Medulla oblongata (tissue), 1 donor: ENCODE data around the gene MEI1.
"Not testable (repeated sequence)": the region's sequence is repeated elsewhere in the genome, so short reads cannot be mapped to it uniquely, and the experiment has no call there.

Experiments
- DNase-seq: peaks from one replicate; pipeline ENCODE4 v3.0.0-alpha.2; 2015; ENCODE audit errors: extremely low spot score

MEI1 gene, protein sequence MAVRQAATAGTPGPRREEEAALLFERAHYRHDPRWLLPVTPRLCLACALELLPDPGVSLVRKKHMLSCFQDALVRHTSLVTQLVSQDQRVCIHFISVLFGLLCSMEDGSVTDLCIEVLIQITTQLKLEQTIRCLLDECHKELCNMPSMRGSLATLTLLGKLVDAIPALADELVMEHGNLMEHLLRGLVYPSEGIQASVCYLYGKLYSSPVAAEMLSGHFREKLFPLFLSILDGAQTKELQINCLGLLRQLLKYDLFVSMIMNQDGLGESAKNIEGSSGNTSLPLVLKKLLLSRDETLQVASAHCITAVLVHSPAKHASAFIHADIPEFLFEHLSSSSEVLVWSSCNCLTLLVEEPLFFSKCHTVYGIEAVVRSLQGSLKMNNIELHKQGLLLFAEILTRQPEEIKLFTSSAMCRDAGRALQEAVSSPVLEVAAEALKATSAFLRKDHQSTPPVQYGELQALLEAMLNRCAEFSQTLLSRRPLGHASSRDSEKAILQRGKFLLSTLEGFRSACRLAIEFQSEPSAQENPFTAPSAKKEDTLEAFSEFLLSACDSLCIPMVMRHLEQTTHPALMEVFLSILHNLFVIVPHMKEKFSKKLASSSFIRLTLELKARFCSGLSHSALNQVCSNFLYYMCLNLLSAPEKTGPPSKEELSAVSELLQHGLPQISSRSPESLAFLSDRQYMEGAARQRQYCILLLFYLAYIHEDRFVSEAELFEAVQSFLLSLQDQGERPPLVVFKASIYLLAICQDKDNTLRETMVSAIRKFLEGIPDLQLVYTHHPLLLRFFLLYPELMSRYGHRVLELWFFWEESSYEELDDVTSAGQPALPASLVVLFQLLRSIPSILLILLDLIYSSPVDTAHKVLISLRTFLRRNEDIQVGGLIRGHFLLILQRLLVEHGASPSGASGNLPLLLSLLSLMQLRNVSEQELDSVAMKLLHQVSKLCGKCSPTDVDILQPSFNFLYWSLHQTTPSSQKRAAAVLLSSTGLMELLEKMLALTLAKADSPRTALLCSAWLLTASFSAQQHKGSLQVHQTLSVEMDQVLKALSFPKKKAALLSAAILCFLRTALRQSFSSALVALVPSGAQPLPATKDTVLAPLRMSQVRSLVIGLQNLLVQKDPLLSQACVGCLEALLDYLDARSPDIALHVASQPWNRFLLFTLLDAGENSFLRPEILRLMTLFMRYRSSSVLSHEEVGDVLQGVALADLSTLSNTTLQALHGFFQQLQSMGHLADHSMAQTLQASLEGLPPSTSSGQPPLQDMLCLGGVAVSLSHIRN

DNA sequence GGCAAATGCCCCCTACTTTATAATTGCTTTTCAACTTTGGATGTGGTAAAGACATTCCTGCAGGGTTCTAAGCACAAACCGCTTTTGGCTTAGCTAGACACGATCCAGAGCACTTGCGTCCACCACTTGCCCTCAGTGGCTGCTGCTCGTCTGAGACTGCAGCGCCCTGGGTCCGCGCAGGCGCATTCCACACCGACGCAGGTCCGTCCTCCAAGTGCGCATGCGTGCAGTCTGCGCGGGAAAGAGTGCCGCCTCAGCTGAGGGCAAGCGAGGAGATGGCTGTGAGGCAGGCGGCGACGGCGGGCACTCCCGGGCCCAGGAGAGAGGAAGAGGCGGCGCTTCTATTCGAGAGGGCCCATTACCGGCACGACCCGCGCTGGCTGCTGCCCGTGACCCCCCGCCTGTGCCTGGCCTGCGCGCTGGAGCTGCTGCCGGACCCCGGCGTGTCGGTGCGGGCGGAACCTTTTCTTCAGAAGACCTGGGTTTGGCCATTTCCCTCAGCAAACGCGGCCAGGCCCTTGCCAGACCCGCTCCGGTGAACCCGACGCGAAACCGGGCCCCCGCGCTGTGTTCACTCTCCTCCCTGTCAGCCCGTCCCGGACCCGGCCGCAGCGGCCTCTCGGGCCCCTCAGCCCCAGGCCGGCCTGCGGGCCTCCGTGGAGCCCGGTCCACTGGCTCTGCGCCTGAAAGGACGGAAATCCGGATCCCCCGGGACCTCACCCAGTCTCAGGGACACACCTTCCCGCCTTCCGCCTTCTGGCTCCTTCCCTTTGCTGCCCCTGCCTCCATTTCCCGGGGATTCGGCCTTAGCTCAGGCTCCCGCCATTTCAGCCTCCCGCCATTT, at the start of gene MEI1:
Gene MEI1 (plus strand): TSS at position 240 of the 844 bp plus-strand sequence. CDS start 36 bp downstream, at position 276.
- peak; percentile 90 for DNase-seq

DNA sequence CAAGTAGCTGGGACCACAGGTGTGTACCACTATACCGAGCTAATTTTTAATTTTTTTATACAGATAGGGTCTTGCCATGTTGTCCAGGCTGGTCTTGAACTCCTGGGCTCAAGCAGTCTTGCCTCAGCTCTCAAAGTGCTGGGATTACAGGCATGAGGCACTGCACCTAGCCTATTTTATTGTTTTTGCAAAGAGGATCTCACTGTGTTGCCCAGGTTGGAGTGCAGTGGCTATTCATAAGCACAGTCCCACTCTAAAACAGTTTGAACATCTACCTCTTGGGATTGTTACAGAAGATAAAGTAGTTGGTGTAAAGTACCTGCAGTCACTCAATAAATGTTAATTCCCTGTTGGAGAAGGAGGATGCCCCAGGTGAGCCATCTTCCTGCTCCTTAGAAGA, 49.1 kb upstream of the MEI1 start:
- no peak for DNase-seq

DNA sequence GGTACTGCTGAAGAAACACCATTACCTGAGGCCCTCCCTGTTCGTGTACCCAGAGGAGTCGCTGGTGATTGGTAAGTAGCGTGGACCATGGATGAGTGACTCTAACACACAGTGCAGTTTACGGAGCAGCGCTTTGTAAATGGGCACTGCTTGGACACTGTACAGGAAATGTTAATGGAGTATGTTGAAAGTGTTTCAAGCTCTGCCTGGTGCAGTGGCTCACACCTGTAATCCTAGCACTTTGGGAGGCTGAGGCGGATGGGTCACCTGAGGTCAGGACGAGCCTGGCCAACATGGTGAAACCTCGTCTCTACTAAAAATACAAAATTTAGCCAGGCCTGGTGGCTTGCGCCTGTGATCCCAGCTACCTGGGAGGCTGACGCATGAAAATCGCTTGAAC, 48.5 kb upstream of the MEI1 start:
- DNase-seq = no peak

DNA sequence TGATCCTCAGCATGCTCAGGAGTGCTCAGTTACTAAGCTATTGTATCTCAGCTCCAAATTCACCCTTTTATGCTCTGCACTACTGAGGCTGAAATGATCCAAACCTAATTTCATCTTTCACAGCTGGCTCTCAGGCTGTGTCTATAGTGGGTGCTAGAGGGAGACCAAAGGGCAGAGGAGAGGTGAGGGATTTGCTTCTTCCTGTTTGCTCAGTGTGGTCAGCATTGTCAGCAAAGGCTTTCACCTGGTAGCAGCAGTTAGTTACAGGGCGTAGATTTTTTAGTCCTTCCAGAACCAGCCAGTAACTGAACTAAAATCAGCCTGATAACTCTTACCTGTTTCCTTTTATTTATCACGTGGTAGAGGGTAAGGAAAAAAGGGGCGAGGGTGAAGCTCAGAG, 45.0 kb upstream of the MEI1 start:
- no peak for DNase-seq

DNA sequence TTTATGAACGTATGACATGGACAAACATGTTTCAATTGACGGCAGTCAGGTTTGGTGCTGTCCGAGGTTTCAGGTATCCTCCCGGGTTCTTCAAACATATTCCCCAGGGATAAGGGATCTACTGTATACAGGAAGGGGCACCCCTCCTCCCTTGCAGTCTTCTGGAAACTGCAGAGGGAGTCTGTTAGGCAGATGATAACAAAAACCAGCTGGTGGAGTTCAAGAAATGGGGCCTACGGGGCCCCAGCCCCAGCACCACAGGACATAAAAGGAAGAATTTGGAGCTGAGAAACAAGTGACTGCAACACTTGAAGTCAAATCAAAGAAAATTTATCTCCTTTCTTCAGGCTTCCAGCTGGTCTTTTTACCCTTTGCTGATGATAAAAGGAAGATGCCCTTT, 42.7 kb upstream of the MEI1 start:
- DNase-seq = no peak

DNA sequence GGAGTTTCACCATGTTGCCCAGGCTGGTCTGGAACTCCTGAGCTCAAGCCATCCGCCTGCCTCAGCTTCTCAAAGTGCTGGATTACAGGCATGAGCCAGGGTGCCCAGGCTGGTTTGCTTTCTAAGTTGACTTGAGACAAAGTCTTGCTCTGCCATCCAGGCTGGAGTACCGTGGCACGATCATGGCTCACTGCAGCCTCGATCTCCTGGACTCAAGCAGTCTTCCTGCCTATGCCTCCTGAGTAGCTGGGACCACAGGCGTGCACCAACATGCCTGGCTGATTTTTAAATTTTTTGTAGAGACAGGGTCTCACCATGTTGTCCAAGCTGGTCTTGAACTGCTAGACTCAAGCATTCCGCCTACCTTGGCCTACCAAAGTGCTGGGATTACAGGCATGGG, 41.6 kb upstream of the MEI1 start:
- no peak for DNase-seq

DNA sequence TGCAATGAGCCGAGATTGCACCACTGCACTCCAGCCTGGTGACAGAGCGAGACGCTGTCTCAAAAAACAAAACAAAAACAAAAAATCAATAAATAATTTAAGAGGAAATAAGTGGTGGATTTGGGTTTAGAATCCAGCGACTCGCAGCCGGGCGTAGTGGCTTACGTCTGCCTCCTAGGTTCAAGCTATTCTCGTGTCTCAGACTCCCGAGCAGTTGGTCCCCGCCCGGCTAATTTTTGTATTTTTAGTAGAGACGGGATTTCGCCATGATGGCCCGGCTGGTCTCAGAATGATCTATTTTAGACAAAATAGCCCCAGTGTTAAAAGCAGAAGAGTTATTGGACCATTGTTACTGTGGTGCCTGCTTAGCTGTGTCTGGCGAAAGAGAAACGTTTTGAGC, 40.4 kb upstream of the MEI1 start:
- DNase-seq = no peak

DNA sequence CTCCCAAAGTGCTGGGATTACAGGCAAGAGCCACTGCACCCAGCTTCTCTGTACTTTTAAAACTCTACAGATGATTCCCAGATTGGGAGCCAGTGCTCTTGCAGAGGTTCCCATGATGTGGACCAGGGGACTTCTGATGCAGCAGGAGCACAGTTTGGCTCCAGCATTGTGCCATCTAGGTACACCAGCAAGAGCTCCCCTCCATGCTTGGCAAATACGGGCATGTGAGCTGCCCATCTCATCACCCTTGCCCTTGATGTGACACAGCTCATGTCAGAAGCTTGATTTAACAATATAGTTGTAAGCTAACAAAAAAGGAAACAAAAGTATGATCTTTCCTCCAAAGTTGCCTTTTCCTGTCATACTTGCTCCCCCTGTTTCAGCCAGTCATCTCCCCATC, 39.4 kb upstream of the MEI1 start:
- no peak for DNase-seq

DNA sequence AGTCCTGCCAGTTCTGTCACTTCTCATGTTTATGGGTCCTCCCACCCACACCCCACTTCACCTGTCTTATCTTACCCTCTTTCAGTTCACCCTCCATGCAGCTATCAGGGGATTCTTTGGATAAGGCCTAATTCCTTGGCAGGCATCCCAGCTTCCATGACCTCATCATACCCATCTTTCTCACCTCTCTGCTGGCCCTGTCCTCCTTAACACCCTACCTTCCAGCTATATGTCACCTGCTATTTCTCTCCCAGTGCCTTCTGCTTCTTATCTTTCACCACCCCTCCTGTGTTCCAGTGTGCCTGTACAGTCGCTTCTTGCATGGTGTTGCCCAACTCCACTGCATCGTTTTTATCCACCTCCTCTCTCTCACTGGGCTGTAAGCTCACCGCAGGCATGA, 38.9 kb upstream of the MEI1 start:
- no peak for DNase-seq

DNA sequence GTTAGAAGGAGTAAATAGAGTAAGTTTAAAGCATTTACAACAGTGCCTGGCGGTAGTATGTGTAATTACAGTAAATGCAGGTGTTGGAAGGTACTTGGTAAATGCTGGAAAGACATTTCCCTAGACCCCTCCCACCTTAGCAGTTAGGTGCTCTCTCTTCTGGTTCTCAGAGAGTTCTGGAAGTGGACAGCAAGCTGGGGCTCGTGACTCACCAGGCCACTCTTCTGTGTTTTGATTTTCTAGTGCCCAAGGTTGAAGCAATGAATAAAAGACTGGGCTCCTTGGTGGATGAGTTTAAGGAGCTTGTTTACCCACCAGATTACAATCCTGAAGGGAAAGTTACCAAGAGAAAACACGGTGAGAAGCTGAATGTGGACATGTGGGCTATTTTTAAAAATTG, 38.2 kb upstream of the MEI1 start:
- DNase-seq = no peak

DNA sequence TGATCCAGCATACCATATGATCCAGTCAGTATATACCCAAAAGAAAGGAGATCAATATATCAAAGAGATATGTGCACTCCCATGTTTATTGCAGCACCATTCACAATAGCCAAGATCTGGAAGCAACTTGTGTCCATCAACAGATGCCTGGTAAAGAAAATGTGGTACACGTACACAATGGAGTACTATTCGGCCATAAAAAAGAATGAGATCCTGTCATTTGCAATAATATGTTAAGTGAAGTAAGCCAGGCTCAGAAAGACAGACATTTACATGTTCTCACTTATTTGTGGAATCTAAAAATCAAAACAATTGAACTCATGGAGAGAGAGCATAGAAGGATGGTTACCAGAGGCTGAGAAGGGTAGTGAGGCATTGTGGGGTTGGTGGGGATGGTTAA, 37.6 kb upstream of the MEI1 start:
- DNase-seq = no peak

DNA sequence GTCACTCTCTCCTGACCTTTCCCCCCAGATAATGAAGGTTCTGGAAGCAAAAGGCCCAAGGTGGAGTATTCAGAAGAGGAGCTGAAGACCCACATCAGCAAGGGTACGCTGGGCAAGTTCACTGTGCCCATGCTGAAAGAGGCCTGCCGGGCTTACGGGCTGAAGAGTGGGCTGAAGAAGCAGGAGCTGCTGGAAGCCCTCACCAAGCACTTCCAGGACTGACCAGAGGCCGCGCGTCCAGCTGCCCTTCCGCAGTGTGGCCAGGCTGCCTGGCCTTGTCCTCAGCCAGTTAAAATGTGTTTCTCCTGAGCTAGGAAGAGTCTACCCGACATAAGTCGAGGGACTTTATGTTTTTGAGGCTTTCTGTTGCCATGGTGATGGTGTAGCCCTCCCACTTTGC, 35.7 kb upstream of the MEI1 start:
- DNase-seq = not testable (repeated sequence)

DNA sequence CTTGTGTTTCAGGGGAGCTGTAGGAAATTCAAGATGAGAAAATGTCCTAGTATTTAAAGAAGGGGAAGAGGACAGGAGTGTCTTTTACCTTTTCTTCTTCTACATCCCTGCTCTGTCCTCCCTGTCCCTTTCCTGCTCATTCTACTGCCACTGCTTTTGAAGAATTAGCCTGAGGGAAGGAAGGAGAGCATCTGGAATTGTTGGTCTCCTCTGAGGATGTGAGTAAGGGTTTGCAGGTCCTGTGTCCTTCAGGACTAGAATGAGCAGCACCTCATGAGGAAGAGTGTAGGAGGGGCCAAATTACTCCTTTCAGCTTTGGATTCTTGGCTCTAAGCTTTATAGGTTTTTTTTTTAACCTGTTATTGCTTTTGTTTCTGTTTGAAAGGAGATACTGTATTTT, 34.8 kb upstream of the MEI1 start:
- DNase-seq = no peak

DNA sequence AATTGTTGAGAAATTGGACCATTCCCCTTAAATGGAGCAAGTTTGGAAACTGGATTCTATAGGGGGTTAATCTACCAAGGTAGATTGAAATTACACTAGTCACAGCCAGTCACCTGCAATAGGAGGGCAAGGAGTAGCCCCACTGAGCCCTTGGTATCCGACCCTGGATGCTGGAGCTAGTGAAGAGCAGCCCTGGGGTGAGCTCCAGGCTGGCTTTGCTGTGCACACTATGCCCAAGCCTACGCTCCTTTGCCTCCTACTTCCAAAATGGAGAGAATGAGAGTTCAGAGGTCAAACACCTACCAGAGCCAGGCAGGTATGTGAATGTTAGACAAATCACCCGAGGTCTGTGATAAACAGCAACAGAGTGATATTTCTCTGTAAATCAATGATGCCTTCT, 34.4 kb upstream of the MEI1 start:
- no peak for DNase-seq

DNA sequence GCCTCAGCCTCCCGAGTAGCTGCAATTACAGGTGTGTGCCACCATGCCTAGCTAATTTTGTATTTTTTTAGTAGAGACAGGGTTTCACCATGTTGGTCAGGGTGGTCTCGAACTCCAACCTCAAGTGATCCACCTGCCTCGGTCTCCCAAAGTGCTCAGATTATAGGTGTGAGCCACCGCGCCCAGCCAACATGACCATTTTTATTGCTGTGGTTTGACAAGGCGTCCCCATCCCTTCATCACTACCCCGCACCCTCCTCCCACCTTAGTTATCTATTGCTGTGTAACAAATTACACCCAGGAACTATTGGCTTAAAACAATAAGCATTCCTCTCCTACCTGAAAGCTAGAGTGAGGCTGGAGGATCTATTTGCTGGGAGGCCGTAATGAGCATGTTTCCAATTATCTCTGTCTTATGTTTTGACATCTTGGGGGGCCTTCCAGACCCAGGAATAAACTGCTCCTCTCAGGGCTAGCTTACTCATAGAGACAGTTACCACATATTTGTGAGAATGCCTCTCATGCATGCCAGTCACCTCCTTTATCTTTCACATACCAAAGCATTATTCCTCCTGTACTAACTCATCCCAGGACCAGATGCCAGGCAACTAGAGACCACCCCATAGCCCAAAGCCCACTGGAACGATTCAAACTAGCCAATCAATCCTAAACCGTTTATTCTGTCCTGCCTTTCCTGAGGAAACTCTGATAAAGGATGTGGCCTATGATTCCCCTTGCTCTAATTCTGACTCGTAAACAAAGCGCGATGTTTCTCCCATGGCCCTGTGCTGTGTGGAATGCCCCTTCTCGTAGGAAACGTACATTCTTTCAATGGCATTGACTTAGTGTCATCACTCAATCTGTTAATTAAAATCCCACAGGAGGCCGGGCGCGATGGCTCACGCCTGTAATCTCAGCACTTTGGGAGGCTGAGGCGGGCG, 30.1 kb upstream of the MEI1 start:
- no peak for DNase-seq

DNA sequence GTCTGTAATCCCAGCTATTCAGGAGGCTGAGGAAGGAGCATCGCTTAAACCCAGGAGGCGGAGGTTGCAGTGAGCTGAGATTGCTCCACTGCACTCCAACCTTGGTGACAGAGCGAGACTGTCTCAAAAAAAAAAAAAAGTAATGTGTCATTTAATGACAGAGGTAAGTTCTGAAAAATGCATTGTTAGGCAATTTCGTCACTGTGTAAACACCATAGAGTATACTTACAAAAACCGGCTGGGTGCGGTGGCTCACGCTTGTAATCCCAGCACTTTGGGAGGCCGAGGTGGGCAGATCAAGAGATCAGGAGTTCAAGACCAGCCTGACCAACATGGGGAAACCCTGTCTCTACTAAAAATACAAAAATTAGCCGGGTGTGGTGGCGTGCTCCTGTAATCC, 27.2 kb upstream of the MEI1 start:
- not testable (repeated sequence) for DNase-seq

DNA sequence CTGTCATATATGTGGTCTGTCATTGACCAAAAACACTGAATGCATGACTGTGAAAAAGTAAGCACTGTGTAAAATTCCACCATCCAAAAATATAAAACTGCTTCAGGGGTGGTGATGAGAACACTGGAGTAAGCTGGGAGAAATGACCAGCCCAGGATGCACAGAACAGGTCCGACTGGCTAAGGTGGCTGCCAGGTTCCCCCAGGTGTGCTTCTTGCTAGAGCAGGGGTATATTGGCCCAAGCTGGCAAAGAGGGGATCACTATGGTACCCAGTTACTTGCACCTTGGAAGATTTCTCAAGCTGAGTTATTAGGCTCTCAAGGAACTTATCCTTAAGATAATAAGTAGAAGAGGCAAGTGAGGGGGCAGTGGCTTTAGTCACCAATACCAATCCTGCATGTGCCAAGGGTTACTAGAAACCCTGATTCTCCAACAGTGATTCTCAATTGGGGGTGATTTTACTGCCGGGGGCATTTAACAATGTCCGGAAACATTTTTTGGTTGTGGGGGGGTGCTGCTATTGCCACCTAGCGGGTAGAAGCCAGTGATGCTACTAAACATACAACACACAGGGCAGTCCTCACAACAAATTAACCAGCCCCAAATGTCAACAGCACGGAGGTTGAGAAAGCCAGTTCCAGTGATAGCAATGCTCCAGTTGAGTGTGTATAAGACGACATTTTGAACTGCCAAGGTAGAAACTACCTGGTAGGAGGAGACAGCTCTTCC, 26.4 kb upstream of the MEI1 start:
- no peak for DNase-seq

DNA sequence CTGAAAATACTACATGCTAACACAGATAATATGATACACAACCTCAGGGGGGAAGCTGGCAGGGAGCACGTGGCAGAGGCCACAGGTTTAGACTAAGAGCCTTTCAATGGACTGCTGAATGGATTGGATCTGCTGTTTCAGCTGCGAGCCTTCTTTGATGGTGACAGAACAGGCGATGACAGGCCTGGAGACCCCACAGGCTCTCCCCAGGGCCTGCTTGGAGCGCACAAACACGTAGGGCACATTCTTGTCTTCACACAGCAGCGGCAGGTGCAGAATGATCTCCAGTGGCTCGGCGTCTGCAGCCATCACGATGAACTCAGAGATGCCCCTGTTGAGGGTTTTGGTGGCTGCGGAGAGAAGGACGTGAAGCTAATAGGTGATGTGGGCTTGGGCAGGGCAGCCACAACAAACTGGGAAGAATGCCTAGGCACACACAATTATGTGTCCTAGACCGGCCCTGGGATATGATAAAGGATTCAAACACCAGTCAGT, 24.4 kb upstream of the MEI1 start:
- DNase-seq = no peak

DNA sequence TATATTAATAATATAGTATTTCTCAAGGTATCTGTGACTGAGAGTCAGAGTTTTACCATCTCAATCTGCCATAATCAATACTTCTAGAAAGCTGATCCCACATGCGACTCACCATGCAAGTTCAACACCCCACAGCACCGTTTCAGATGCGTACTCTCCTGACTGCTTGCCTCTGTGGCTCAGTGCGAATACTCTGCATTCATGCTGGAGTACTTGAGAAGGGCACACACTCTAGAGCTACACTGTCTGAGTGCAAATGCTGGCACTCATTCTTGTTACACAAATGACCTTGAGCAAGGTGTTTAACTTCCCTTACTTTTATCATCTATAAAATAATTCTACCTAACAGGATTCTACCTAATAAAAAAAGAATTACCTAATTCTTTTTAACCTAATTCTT, 23.2 kb upstream of the MEI1 start:
- no peak for DNase-seq
